Thymus (tissue), 11 donors: ENCODE measurements around the gene AFAP1L1. TPM values are rescaled to one million over a fixed set of nuclear protein-coding genes. Genes with fewer than 3 reads are reported as not detected.

Experiments used
- DNase-seq, 9 donors: peaks; one replicate each; pipeline ENCODE4 v3.0.0-alpha.2; 2013; ENCODE audit warnings: low spot score in 9 of 9, low read depth in 6 of 9, missing footprints in 1 of 9
- H3K27ac ChIP-seq, 2 donors: one replicate each; pipeline ENCODE4 v1.5.1; 2013; ENCODE audit warnings: control low read depth in 1 of 2, low read depth in 1 of 2, low read length in 1 of 2, mild to moderate bottlenecking in 1 of 2, moderate library complexity in 1 of 2
- H3K27me3 ChIP-seq, 2 donors: one replicate each; pipeline ENCODE4 v1.5.1; 2013; ENCODE audit warnings: low read length in 1 of 2; ENCODE audit not compliant: control insufficient read depth in 2 of 2, insufficient read depth in 1 of 2
- H3K36me3 ChIP-seq, 2 donors: one replicate each; pipeline ENCODE4 v1.5.1; 2013; ENCODE audit warnings: low read length in 1 of 2, mild to moderate bottlenecking in 1 of 2, moderate library complexity in 1 of 2; ENCODE audit not compliant: control insufficient read depth in 2 of 2, insufficient read depth in 2 of 2
- H3K4me1 ChIP-seq, 2 donors: one replicate each; pipeline ENCODE4 v1.5.1; 2013; ENCODE audit warnings: low read length in 2 of 2; ENCODE audit not compliant: control insufficient read depth in 2 of 2, insufficient read depth in 2 of 2
- H3K4me3 ChIP-seq, 2 donors: one replicate each; pipeline ENCODE4 v1.5.1; 2013; ENCODE audit warnings: low read length in 2 of 2, control low read depth in 1 of 2, mild to moderate bottlenecking in 1 of 2
- H3K9me3 ChIP-seq, 2 donors: one replicate each; pipeline ENCODE4 v1.5.1; 2013; ENCODE audit warnings: low read length in 1 of 2, mild to moderate bottlenecking in 1 of 2; ENCODE audit not compliant: control insufficient read depth in 2 of 2, insufficient read depth in 1 of 2
- WGBS: extraction: QIAGEN DNeasy Blood & Tissue Kit; methylation state at CpG from one replicate; pipeline ENCODE4 v1.1.7; 2013; 5-methylcytosine and 5-hydroxymethylcytosine counted together
- polyA plus RNA-seq: library from polyadenylated mRNA; stranded (reverse); fragments of 200-250 nt; gene quantifications from one replicate; pipeline ENCODE4 v1.2.3, GENCODE V29; 2013
- total RNA-seq: library from RNA; stranded (reverse); fragments of 120-200 nt; gene quantifications from one replicate; pipeline ENCODE4 v1.2.4, GENCODE V29; 2013
- donor health status: healthy.

Gene AFAP1L1
- total and polyA plus RNA-seq, 2 donors = 8.0 to 12.6 TPM

DNA sequence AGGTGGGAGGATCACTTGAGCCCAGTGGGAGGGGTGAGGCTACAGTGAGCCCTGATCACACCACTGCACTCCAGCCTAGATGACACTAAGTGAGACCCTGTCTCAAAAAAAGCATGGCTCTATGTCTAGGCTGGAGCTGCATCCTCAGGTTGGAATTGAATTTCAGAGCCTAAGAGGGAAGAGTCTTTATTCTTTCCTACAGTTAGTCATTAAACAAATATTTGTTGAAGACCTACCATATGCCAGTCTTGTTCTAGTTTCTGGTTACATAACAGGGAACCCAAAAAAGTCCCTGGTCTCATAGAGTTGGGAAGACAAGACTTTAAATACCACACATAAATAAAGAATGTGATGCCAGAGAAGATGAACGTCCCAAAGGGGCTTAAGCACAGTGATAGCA is 66.7 kb downstream of the AFAP1L1 start:
- no peaks in the 10 kb centered on the region for H3K27me3 ChIP-seq
- H3K36me3 ChIP-seq = no peaks in the 10 kb centered on the region
- 94% methylated on average over 1 of the region's 1 CpG for WGBS
- H3K4me3 ChIP-seq = no peak overlapping the region
- H3K27ac ChIP-seq = no peak overlapping the region
- no peaks in the 10 kb centered on the region for H3K9me3 ChIP-seq
- no peak for DNase-seq
- no peaks in the 10 kb centered on the region for H3K4me1 ChIP-seq

DNA sequence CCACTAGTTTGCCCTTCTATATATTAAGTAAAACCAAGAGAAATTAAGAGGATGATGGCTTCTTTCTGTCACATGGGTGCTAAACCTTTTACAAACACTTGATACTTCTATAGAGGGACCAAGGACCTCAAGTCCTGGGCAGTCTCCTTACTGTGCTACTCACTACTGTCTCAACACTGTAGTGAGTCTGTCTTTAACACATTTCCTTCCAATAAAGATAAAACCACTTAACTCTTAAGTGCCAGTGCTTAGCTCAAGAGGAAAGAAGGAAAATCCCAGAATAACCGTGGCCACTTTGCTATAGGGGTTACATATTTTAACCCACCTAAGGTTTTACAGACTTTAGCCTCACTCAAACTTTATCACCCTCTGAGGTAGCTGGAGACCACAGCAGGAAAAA is 69.3 kb downstream of the AFAP1L1 start:
- DNase-seq = no peak
- WGBS = 92% methylated on average over 1 of the region's 1 CpG
- Histone ChIP-seq H3K4me3 (no peak overlapping the region), H3K4me1 (peaks cover 2 to 11% of the 10 kb centered on the region in 2 donors), H3K27ac (no peak overlapping the region), H3K9me3 (no peaks in the 10 kb centered on the region), H3K36me3 (no peaks in the 10 kb centered on the region), H3K27me3 (no peaks in the 10 kb centered on the region)

DNA sequence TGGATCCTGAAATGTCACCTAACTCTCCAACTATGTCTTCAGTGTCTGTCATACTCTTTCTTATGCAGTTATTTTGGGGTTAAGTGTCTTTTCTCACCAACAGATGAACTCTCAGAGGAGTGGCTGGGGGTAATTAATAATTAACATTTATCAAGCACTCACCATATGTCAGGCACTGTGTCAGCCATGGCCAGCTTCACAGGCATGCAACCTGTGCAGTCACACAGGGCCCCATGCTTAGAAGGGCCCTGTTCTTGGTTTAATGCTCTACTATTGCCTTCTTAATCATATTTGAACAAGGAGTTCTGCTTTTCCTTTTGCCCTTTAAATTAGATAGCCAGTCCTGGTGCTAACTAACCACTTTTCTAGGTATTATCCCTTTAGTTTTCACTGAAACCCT is 70.2 kb downstream of the AFAP1L1 start:
- H3K27ac ChIP-seq = no peak overlapping the region
- H3K4me3 ChIP-seq = no peak overlapping the region
- H3K36me3 ChIP-seq = no peaks in the 10 kb centered on the region
- H3K4me1 ChIP-seq = peaks cover 9 to 17% of the 10 kb centered on the region in 2 donors
- no peak for DNase-seq
- H3K9me3 ChIP-seq = no peaks in the 10 kb centered on the region
- no peaks in the 10 kb centered on the region for H3K27me3 ChIP-seq

DNA sequence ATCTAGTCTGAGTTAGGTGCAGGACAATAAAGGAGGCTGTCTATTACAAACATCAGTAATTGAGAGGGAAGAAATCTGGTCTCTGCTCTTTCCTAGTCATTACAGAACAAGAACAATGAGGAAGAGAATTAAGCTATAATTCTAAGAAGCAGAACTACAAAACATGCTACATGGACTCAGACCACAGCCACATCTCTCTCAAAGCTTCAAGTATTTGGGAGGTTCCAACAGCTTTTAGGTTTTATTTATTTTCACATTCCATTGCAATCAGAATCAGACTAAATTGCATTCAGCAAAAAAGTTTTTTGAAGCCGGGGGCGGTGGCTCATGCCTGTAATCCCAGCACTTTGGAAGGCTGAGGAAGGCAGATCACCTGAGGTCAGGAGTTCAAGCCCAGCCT is 72.5 kb downstream of the AFAP1L1 start:
- H3K4me1 ChIP-seq = peaks cover 11 to 38% of the 10 kb centered on the region in 2 donors

DNA sequence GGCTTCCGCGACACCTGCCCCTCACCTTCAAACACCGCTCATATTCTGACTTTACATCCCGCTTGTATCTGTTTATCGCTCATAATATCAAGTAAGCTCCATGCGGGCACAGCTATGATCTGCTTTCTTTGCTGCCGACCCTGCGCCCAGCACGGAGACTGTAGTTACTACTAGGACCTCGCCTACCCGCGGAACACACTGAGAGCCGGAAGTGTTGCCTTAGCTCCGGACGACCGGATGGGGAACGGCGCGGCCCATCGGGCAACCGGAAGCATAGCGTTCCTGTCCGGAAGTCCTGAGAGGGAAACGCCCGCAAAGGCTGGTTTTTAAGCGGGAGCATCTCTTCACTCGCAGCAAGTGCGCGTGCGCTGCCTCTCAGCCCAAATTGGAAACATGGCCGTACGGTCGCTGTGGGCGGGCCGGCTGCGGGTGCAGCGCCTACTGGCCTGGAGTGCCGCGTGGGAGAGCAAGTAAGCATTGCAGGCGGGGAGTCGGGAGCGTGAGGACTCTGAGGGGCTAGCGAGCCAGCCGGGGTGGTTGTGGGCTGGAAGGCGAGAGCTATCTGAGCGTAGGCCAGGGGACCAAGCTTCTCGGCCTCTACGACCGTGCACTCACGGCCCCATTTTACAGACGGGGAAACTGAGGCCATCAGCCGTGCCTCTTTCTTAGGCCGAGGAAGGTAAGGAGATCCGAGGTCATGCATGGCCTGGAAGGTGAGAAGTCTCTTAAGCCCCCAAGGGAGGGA is 73.7 kb downstream of the AFAP1L1 start, which contains the start of gene GRPEL2:
Gene GRPEL2 (plus strand): TSS at position 353 of the 745 bp plus-strand sequence. CDS start 41 bp downstream, at position 394.
- Histone ChIP-seq H3K4me1 (peaks cover 11 to 38% of the 10 kb centered on the region in 2 donors), H3K4me3 (peak within 1 kb of the TSS; percentile 80 to 91)

More for the DNA sequence above, 72.5 kb downstream of the AFAP1L1 start:
- Histone ChIP-seq H3K9me3 (no peaks in the 10 kb centered on the region), H3K4me3 (no peak overlapping the region), H3K36me3 (peaks cover 5 to 17% of the 10 kb centered on the region in 2 donors), H3K27me3 (no peaks in the 10 kb centered on the region), H3K27ac (no peak overlapping the region)
- DNase-seq = no peak
- WGBS = 93% methylated on average over 2 of the region's 2 CpGs

DNA sequence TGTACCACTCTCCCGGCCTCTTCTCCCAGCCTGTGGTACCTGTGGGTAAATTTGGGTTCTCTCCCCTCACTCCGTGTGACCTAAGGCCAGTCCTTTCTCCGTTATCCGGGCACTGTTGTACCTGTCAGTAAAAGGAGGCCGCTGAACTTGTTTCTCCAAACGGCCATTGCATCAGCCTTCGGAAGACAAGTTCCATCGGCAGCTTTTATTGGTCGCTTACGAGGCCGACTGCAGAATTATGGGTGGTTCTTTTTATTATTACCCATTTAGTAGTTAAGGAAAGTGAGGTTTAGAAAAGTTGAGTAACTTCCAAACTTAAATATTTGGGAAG is 74.2 kb downstream of the AFAP1L1 start:
- Histone ChIP-seq H3K27ac (peak overlapping the region; percentile 6 to 74), H3K4me3 (peak overlapping the region; percentile 80 to 91), H3K9me3 (no peaks in the 10 kb centered on the region), H3K27me3 (no peaks in the 10 kb centered on the region), H3K4me1 (peaks cover 11 to 38% of the 10 kb centered on the region in 2 donors), H3K36me3 (peaks cover 18 to 34% of the 10 kb centered on the region in 2 donors)
- no peak for DNase-seq
- 5% methylated on average over 11 of the region's 11 CpGs for WGBS

More for the DNA sequence above, 73.7 kb downstream of the AFAP1L1 start, which contains the start of gene GRPEL2:
- Histone ChIP-seq H3K36me3 (peaks cover 13 to 29% of the 10 kb centered on the region in 2 donors), H3K27me3 (no peaks in the 10 kb centered on the region), H3K9me3 (no peaks in the 10 kb centered on the region), H3K27ac (peak within 1 kb of the TSS; percentile 74 to 85)
- DNase-seq = peak in 8 of 9 donors; percentile 71 to 93 (median 80)
- 3% methylated on average over 54 of the region's 54 CpGs for WGBS

DNA sequence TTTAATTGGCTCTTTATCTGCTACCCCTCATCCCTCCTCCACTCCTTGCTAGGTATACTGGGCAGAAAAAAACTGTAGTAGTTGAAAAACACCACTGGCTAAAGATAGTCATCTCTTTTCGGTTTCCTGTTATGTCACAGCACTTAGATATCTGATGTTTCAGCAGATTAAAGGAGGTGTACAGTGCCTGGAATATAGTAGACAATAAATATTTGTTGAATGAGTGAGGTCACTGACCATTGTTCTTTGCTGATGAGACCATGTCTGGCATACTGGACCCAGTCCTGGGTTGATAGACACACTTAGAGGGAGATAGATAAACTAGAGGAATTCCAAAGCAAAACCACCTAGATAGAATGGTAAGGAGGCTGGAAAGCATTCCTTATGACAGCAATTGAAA is 76.9 kb downstream of the AFAP1L1 start:
- Histone ChIP-seq H3K36me3 (peaks cover 30 to 60% of the 10 kb centered on the region in 2 donors), H3K4me3 (no peak overlapping the region), H3K4me1 (peaks cover 11 to 38% of the 10 kb centered on the region in 2 donors), H3K27me3 (no peaks in the 10 kb centered on the region), H3K9me3 (no peaks in the 10 kb centered on the region), H3K27ac (no peak overlapping the region)
- peak in 3 of 9 donors; percentile 39 to 62 (median 40) for DNase-seq
- 45% methylated on average over 1 of the region's 1 CpG for WGBS

DNA sequence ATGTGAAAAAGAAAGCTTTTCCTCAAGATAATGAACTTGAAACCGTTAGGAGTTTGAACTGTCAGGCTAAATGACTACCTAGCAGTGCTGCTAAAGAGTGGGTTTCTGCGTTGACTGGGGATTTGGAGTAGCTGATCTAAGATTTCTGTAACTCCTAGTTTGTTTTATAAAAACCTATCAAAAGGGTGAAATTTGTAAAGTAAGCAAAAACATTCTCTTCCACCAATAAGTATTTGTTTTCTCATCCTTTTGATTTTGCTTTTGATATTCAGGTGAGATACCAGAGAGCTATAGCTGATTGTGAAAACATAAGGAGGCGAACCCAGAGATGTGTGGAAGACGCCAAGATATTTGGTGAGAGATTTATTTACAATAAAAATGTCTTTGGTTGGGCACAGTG is 77.7 kb downstream of the AFAP1L1 start:
- Histone ChIP-seq H3K4me1 (peaks cover 11 to 36% of the 10 kb centered on the region in 2 donors), H3K4me3 (no peak overlapping the region), H3K27me3 (no peaks in the 10 kb centered on the region), H3K36me3 (peaks cover 30 to 68% of the 10 kb centered on the region in 2 donors), H3K9me3 (no peaks in the 10 kb centered on the region), H3K27ac (no peak overlapping the region)
- no peak for DNase-seq
- WGBS = 96% methylated on average over 4 of the region's 4 CpGs

DNA sequence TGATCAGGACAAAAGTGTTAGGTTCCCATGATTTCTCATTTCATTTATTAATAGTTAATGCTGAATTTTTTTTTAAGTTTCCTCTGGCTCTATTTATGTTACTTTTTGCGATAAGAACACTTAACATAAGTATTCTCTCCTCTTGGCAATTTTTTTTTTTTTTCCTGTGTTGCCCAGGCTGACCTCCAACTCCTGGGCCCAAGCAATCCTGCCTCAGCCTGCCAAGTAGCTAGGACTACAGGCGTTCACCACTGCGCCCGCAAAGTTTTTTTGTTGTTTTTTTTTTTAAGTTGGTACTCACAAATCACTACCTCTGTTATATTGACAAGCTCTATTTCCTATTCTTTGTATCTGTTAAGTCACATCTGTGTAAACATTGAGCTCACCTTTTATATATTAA is 80.5 kb downstream of the AFAP1L1 start:
- H3K9me3 ChIP-seq = no peaks in the 10 kb centered on the region
- H3K27ac ChIP-seq = no peak overlapping the region
- DNase-seq = no peak
- H3K4me1 ChIP-seq = peaks cover 2 to 18% of the 10 kb centered on the region in 2 donors
- H3K27me3 ChIP-seq = no peaks in the 10 kb centered on the region
- H3K36me3 ChIP-seq = peaks cover 44 to 78% of the 10 kb centered on the region in 2 donors
- H3K4me3 ChIP-seq = no peak overlapping the region
- WGBS = 97% methylated on average over 4 of the region's 4 CpGs
